GM12878 (cell line): ENCODE data around the gene PML. TPM values are rescaled to one million over a fixed set of nuclear protein-coding genes. Genes with fewer than 3 reads are reported as not detected.
"Not testable (repeated sequence)": the region's sequence is repeated elsewhere in the genome, so short reads cannot be mapped to it uniquely, and the experiment has no call there.

Source experiments
- ATAC-seq: fragments of 200-7000 bp; cut with Tn5 transposase; 3 replicates; pipeline ENCODE4 v1.9.1; 2020; ENCODE audit warnings: mild to moderate bottlenecking, moderate library complexity
- BruUV-seq: library from RNA; stranded (reverse); fragments of 400-500 nt; replicated peaks from 2 replicates; lab custom pipeline; 2021; lab: Mats Ljungman, UMichigan
- CTCF ChIA-PET: fragments of 300-600 bp; sonication (Branson Sonifier 250); formaldehyde crosslinking; extraction: SDS; loops from one replicate; lab custom pipeline; 2021; ENCODE audit warnings: inconsistent platforms; lab: Yijun Ruan, JAX
- POLR2A ChIA-PET: fragments of 350-600 bp; formaldehyde crosslinking; extraction: SDS; loops from one replicate; lab custom pipeline; 2021; ENCODE audit warnings: inconsistent platforms; lab: Charles Lee
- RAD21 ChIA-PET: fragments of 300-600 bp; sonication (Branson Sonifier 250); formaldehyde crosslinking; loops from one replicate; lab custom pipeline; 2023; ENCODE audit warnings: antibody characterized with exemption; ENCODE audit not compliant: unreplicated experiment; lab: Charles Lee
- SMC1A ChIA-PET: fragments of 300-600 bp; sonication (Branson Sonifier 250); formaldehyde crosslinking; loops from one replicate; lab custom pipeline; 2023; ENCODE audit not compliant: unreplicated experiment, uncharacterized antibody; lab: Charles Lee
- DNase-seq: peaks from one replicate; pipeline ENCODE4 v3.0.0-alpha.2; 2011; ENCODE audit warnings: low read depth, low spot score
- FAIRE-seq: peaks from 3 replicates; lab custom pipeline; 2011; peaks lifted over from hg19 to GRCh38; lab: Jason Lieb, UNC
- H2AFZ ChIP-seq: 2 replicates; pipeline ENCODE4 v1.6.0; 2011; ENCODE audit warnings: low read depth, low read length, control low read depth; ENCODE audit not compliant: control insufficient read depth
- H3K27ac ChIP-seq: 2 replicates; pipeline ENCODE4 v1.5.1; 2011; ENCODE audit warnings: control low read depth; ENCODE audit not compliant: control insufficient read depth, insufficient read depth
- H3K27me3 ChIP-seq, 2 experiments: replicated peaks in 1 of 2; 2 replicates each; pipeline versions ENCODE4 v1.6.0 to v1.6.1; 2011; ENCODE audit warnings: low read length in 1 of 2; ENCODE audit not compliant: control insufficient read depth in 2 of 2, insufficient read depth in 2 of 2
- H3K36me3 ChIP-seq, 2 experiments: 2 replicates each; pipeline ENCODE4 v1.5.1; 2011; ENCODE audit warnings: low read length in 1 of 2; ENCODE audit not compliant: control insufficient read depth in 2 of 2, insufficient read depth in 2 of 2
- H3K4me1 ChIP-seq: 2 replicates; pipeline ENCODE4 v1.6.1; 2011; ENCODE audit warnings: mild to moderate bottlenecking, low read length, moderate library complexity, mixed read lengths; ENCODE audit not compliant: control insufficient read depth, insufficient read depth
- H3K4me2 ChIP-seq: 2 replicates; pipeline ENCODE4 v1.6.0; 2011; ENCODE audit warnings: control low read depth; ENCODE audit not compliant: control insufficient read depth, insufficient read depth
- H3K4me3 ChIP-seq: fragments of 200-600 bp; sonication (generic); 2 replicates; pipeline ENCODE4 v1.5.1; 2016
- H3K79me2 ChIP-seq: 2 replicates; pipeline ENCODE4 v1.6.0; 2011; ENCODE audit warnings: low read length; ENCODE audit not compliant: control insufficient read depth, insufficient read depth
- H3K9ac ChIP-seq: 2 replicates; pipeline ENCODE4 v1.8.0; 2011; ENCODE audit warnings: low read length, control low read depth, mixed read lengths; ENCODE audit not compliant: control insufficient read depth, insufficient read depth
- H3K9me3 ChIP-seq: replicated peaks from 3 replicates; pipeline ENCODE4 v1.5.1; 2011; ENCODE audit warnings: mild to moderate bottlenecking, low read length; ENCODE audit not compliant: control insufficient read depth, insufficient read depth
- H4K20me1 ChIP-seq: 2 replicates; pipeline ENCODE4 v1.6.0; 2011; ENCODE audit not compliant: control insufficient read depth, insufficient read depth
- CTCF ChIP-seq, 3 experiments: IDR thresholded peaks in 2 of 3; conservative IDR thresholded peaks in 1 of 3; 2 replicates each; pipeline ENCODE4 v1.5.1; 2011; ENCODE audit warnings: low read depth in 3 of 3, low read length in 3 of 3, mild to moderate bottlenecking in 3 of 3, control low read depth in 2 of 3, moderate library complexity in 2 of 3, inconsistent platforms in 1 of 3, mixed read lengths in 1 of 3; ENCODE audit not compliant: control insufficient read depth in 2 of 3, insufficient read depth in 1 of 3; ENCODE audit errors: extremely low read depth in 1 of 3
- WGBS: methylation state at CpG from one replicate; pipeline ENCODE4 v1.1.6; 2016; ENCODE audit warnings: low lambda C conversion rate; ENCODE audit not compliant: insufficient replicate concordance, insufficient coverage; ENCODE audit errors: missing lambda C conversion rate; 5-methylcytosine and 5-hydroxymethylcytosine counted together
- in situ Hi-C: fragments of 300-500 bp; cut with MboI; formaldehyde crosslinking; loops from 9 replicates; pipeline ENCODE4 v1.14.3; 2018; ENCODE audit warnings: mixed read lengths
- intact Hi-C: fragments of 100-400 bp; cut with micrococcal nuclease; formaldehyde crosslinking; loops from one replicate; pipeline ENCODE4 v1.14.2; 2022; ENCODE audit not compliant: unreplicated experiment
- polyA plus RNA-seq, 11 experiments: library from polyadenylated mRNA; depleted of rRNA in 4 of 11; unstranded in 6 of 11; stranded (reverse) in 5 of 11; fragments of >200 nt; fragmentation: Nextera tagmentation in 4 of 11; fragmentation: Illumina TruSeq in 1 of 11; extraction: Ambion mirVana in 4 of 11; extraction: Trizol in 1 of 11; gene quantifications; 1 replicate in 1 of 11; 2 replicates in 10 of 11; pipeline versions ENCODE4 v1.2.1 to v1.2.3, GENCODE V29; 2011 to 2016; ENCODE audit warnings: inconsistent platforms in 2 of 11, missing spikeins in 2 of 11, low read depth in 1 of 11
- total RNA-seq, 4 experiments: library from RNA; depleted of rRNA in 3 of 4; stranded (reverse); fragments of >200 nt in 3 of 4; fragmentation: Illumina TruSeq in 1 of 4; extraction: Trizol in 1 of 4; gene quantifications; 2 replicates each; pipeline versions ENCODE4 v1.2.1 to v1.2.3, GENCODE V29; 2013 to 2021

The PML gene
- total and polyA plus RNA-seq, 10 of the 15 experiments (the other 5 are each of a cell fraction or from before 2014, with no cell fraction given), result 8.5 to 95.5 (median 30.8) TPM

GRCh38 chr15:74072614-74073337, 78.3 kb downstream of the PML start:
- H3K4me1 ChIP-seq, H3K79me2 ChIP-seq, H3K9me3 ChIP-seq, RAD21 ChIA-PET, BruUV-seq, H3K27ac ChIP-seq, H3K4me3 ChIP-seq, FAIRE-seq, CTCF ChIA-PET, H3K9ac ChIP-seq, ATAC-seq, SMC1A ChIA-PET, DNase-seq, in situ Hi-C loops, H2AFZ ChIP-seq, H3K4me2 ChIP-seq, intact Hi-C loops, POLR2A ChIA-PET, H3K36me3 ChIP-seq, H3K27me3 ChIP-seq, H4K20me1 ChIP-seq: not testable (repeated sequence)
- peak in 2 of 3 experiments; percentile 10 to 34; a peak in 1 of 6 replicates for TF ChIP-seq CTCF (IDR thresholded peaks at IDR 0.05 in 2 of 3, conservative IDR thresholded peaks at IDR 0.05 in 1 of 3; ENCODE audit: control insufficient read depth in 2 of 3, extremely low read depth in 1 of 3, insufficient read depth in 1 of 3, low read depth in 3 of 3, low read length in 3 of 3)
- WGBS, result 6% methylated on average over 9 of the region's 16 CpGs

GRCh38 chr15:74075781-74076180, 81.3 kb downstream of the PML start:
- H3K27ac ChIP-seq, H3K4me3 ChIP-seq, RAD21 ChIA-PET, H3K79me2 ChIP-seq, DNase-seq, BruUV-seq, H4K20me1 ChIP-seq, intact Hi-C loops, POLR2A ChIA-PET, H3K27me3 ChIP-seq, H3K9me3 ChIP-seq, in situ Hi-C loops, H3K4me1 ChIP-seq, SMC1A ChIA-PET, H3K36me3 ChIP-seq, H3K4me2 ChIP-seq, ATAC-seq, H2AFZ ChIP-seq, CTCF ChIA-PET, H3K9ac ChIP-seq, FAIRE-seq: not testable (repeated sequence)
- 13% methylated on average over 5 of the region's 9 CpGs for WGBS

- RAD21 ChIA-PET, H3K4me2 ChIP-seq, FAIRE-seq, H3K4me1 ChIP-seq, intact Hi-C loops, H3K79me2 ChIP-seq, H3K27ac ChIP-seq, CTCF ChIA-PET, H3K36me3 ChIP-seq, POLR2A ChIA-PET, BruUV-seq, in situ Hi-C loops, H3K27me3 ChIP-seq, DNase-seq, SMC1A ChIA-PET, H3K9ac ChIP-seq, H3K9me3 ChIP-seq, H4K20me1 ChIP-seq, H3K4me3 ChIP-seq, H2AFZ ChIP-seq, ATAC-seq: not testable (repeated sequence)
- WGBS, result no CpG with 5 or more reads among the region's 7 CpGs
Observed at GRCh38 chr15:74082450-74082849, 87.9 kb downstream of the PML start, which contains the start of gene GOLGA6A. GOLGA6A (minus strand) TSS chr15:74082550; CDS start chr15:74082509, 41 bp downstream.
